ENCODE results near the gene GATD1.
A peak's percentile ranks its signal among the peaks of the same experiment; 100 is the strongest.

Gene GATD1

DNA sequence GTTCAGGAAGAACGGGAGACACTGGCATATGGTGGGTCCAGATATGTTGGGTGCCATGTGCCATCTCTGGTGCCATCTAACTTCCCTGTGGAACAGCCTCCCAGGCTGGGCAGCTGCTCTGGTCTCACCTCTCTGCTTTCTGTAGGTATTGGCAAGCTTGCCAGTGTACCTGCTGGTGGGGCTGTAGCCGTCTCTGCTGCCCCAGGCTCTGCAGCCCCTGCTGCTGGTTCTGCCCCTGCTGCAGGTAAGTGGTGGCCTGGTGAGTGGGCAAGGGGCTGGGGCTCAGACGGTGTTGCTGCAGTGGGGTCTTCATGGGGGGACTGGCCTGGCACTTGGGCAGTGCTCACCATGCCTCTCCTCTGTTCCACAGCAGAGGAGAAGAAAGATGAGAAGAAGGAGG lies 35.1 kb upstream of the GATD1 start:
- DNase-seq (ENCODE audit: low read depth), result no peak

DNA sequence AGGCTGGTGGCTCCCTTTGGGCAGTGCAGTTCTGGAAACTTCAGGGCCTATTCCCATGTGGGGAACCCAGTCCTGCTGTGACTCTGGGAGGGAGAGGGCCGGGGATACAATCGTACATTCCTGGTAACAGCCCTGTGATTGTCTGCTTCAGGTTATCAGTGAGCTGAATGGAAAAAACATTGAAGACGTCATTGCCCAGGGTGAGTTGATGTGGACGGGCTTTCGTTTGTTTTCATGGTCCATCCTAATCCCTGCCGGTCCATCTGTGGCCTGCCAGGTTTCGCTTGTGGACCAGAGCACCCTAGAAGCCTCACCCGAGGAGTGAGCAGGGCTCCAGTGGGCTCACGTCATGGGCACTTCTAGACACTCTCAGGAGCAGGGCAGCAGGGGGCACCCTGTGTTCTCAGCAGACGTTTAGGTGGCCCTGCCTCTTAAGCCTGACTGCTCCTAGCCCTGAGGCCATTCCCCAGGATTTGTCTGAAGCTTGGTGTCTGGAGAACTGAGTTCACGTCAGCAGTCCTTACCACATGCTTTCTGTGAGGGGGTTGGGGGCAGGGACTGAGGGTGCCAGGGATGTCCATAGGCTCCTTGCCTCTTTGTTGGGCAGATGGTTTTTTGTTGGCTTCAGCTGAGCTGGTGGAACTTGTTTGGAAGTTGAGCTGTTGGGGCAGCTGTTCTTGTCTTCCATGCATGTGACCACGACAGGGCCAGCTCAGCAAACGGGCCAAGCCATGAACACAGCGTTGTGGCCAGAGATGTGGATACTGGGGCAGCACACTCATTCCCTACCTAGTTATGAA lies 34.4 kb upstream of the GATD1 start:
- DNase-seq (ENCODE audit: low read depth), result no peak

DNA sequence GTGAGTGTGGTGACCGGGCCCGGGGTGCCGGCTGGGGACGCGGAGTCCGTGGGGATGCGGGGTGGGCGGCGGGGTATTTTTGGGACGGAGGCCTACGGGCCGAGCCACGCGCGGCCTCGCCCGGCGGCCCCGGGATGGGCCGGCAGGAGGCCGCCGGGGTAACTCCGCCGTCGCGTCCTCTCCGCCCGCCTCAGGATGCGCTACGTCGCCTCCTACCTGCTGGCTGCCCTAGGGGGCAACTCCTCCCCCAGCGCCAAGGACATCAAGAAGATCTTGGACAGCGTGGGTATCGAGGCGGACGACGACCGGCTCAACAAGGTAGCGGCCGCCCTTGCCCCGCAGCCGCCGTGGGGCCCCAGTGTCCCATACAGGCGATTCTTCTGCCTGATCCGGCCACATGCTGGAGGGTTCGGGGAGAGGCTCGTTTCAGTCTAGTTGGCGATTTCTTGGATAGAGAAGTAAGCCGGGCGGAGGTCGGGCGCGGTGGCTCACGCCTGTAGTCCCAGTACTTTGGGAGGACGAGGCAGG lies 32.8 kb upstream of the GATD1 start:
- DNase-seq (ENCODE audit: low read depth), result no peak

DNA sequence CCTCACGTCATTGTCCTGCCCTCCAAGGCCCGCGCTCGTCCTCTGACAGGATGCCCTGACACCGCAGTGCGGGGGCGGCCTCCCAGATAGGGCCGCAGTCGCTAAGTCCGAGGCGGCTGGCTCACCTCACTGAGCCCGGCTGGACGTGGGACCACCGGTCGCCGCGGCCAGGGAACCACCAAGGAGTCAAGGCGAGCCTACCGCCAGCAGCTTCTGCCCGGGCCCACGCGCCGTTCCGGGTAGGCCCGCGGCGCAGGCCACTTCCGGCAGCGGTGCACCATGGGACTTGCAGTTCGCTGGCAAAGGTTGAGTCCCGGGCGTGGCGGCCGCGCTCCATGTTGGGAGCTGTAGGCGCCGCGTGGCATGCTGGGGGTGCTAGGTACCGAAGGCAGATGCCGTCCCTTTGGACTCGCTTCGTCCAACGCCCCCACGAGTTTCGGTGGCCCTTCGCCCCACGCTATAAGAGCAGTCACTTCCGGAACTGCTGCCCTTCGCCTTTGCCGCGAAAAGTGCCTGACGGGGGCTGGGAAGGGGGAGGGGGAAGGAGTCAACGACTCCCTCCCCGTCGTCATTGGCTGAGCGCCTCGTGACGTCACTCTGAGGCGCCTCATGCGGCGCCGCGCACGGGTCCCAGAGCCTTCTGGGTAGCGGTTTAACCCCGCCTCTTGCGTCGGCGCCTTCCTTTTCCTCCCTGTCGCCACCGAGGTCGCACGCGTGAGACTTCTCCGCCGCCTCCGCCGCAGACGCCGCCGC lies 32.2 kb upstream of the GATD1 start, which contains the start of gene RPLP2:
Gene RPLP2, plus strand, starts transcription at position 681 of the 753 bp plus-strand sequence. CDS start 268 bp downstream, outside the sequence.
- DNase-seq (ENCODE audit: low read depth), result peak; percentile 93

DNA sequence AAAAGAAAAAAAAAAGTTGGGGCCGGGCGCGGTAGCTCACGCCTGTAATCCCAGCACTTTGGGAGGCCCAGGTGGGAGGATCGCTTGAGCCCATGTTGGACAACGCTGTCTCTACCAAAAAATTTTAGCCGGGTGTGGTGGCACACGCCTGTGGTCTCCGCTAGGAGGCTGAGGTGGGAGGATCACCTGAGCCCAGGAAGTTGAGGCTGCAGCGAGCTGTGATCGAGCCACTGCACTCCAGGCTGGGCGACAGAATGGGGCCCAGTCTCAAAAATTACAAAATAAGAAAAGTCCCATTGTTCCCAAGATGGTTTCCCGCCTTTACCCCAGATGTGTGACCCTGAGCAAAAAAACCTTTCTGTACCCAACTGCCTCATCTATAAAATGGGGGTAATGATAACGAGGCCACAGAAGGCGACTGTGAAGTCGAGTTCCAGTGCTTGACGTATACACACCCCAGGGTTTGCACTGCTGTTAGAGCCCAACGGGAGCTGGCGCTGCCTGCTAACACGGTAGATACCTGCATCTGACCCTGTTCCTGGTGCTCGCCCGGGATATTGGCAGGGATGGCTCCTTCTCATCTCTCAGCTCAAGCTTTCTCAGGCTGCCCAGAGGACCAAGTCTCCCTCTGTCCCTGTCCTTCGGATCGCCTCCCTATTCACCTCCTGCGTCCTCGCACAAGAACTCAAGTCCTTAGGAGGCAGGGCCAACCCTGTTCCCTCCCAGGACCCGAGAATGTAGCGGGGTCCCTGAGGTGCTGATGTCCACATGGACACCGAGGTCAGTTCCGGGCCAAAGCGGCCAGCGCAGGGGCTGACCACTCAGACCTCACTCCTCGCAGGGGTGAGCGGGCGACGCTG lies 31.4 kb upstream of the GATD1 start:
- no peak for DNase-seq (ENCODE audit: low read depth)

DNA sequence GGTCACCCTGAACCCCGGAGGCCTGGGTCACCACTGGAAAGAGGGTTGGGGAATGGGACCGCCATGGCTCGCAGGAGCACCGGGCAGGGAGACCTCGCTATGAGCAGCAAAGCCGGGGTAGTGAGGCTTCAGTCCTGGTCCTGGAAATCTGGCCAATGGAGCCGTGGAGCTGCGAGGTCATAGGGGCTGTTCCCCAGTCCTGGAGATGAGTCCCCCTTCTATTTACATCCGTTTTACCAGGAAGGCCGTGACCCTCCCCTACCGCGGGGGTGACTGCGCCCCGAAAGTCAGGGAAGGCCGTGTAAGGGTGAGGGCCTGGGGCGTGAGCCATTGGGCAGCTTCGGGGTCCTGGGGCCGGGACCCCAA lies 27.3 kb upstream of the GATD1 start:
- DNase-seq (ENCODE audit: low read depth), result no peak

DNA sequence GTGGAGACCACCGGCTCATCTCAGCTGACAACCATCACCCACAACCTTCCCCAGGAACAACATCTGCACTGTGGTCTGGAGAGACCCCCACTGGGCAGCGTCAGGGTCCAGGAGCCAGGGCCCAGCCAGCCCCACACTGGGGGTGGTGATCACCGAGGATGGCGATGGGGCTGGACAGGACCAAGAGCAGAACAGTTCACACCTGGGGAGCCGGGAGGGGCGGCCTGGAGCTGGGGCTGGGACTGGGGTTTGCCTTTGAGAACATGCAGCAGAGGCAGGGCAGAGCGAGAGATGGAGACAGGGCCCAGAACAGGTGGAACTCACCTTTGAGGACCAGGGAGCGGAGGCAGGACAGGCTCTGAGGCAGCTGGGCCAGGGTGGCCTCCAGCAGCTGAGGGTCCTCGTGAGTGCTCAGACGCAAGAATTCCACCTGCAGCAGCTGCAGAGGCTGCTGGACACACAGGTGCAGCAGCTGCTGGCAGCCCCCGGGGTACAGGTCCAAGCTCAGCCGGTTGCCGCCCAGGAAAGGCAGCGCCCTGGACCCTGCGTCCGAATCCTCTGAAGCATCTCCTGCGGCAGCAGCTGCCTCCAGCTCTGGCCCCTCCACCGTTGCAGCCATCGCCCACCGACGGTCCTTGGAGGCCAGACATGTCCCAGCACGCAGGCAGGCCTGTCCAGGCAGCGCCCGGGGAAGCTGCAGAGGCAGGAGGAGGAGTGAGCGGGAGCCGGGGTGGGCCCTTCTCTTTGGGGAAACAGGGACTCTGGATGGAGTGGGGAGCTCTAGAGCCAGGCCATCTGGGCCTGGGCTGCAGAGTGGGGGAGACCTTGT lies 26.7 kb upstream of the GATD1 start:
- no peak for DNase-seq (ENCODE audit: low read depth)

DNA sequence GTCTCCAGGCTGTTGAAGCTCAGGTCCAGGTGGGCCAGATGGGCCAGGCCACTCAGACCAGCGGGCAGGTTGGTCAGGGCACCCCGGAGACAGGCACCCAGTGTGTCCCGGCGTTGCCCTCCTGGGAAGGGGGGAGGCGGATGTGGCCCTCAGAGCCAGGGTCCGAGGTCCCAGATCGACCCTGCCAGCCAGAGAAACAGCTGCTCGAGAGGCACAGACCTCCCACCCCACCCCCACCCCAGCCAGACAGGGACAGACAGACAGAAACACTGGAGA lies 26.1 kb upstream of the GATD1 start:
- no peak for DNase-seq (ENCODE audit: low read depth)

DNA sequence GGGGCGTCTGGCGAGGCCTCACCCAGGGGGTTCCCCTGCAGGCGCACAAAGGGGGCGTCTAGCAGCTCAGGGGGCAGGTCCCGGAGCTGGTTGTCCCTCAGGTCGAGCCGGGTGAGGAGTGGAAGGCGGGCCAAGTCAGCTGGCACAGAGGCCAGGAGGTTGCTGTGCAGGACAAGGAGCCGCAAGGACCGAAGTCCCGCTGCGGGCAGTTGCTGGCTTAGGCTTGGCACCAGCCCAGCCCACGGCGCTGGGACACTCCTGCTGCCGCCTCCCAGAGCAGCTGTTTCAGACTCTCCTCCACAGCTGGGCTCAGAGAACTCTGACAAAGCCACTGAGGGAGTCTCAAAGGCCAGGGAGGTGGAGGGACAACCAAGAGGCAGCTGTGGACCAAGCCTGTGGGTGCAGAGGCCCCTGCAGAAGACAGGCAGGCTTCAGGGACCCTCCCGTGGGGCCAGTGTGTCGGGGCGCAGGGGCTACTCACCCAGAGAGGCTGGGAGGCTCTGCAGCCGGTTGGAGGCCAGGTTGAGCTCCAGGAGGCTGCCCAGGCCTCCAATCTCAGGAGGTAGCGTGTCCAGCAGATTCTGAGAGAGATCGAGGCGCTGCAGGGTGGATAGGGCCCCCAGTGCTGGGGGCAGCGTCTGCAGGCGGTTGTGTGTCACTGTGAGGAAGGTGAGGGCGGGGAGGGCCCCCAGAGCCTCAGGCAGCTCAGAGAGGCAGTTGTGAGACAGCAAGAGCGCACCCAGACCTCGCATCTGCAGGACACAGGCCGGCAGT lies 25.6 kb upstream of the GATD1 start:
- DNase-seq (ENCODE audit: low read depth), result no peak

DNA sequence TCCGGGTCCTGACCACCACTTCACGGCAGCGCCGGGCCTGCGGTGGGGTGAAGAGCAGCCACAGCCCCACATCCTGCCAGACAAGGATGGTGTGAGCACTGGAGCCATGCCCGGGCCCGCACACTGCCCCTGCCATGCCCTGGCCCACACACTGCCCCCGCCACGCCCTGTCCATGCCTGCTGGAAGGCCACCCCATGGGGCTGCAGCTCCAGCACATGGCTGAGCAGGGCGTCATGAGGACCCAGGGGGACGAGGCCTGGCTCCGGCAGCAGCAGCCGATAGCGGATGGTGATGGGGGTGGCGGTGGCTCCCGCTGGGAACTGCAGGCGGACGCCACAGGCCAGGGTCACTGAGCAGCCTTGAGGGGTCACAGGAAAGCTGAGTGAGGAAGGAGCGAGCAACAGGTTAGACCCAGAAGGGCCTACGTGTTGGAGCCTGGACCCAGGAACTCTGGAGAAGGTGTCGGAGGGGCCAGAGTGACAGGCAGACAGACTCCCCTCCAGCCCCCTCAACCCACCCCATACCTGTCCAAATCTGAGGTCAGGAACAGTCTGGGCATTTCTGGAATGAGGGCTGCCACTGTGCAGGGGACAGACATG lies 24.8 kb upstream of the GATD1 start:
- DNase-seq (ENCODE audit: low read depth), result no peak

DNA sequence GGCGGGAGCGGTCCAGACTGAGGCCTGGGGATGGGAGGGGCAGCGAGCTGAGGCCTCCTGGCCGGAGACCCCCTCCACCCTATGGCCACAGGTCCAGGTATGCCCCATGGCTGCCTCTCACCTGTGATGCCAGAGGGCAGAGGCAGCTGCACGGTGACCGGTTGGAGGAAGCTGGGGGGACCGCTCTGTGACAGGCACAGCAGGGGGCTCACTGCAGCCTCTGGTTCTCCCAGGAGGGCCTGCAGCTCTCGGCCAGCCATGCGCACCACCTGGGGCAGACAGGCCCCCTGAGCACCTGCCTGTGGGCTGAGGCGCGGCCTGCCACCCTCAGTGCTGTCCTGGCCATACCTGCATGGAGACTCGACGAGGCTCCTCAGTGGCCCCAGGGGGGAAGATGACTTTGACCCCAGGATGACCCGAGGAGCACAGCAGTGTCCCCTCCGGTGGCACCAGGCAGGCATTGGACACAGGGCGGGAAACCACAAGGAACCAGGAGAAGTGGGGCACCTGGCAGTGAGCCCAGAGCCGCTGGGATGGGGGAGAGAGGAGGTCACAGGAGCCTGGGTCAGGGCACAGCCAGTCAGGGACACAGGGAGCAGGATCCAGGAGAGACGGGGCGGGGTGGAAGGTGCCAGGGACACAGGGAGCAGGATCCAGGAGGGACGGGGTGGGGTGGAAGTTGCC lies 24.0 kb upstream of the GATD1 start:
- DNase-seq (ENCODE audit: low read depth), result no peak

DNA sequence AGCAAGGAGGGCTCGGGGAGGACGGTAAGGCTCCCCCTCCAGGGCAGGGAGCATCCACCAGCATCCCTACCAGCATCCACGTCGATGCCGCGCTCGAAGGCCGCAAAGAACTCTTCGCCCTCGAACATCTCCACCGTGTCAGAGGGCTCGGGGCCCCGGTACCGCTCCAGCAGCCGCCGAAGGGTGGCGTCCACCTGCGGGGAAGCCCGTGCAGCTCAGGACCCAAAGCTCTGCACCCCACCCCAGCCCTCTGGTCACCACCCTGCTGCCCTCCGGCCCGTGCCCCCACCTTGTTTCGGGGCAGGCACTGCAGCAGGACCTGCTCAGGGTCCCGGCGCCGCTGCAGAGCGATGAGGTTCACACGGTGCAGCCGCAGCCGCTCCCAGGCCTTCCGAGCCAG lies 23.2 kb upstream of the GATD1 start:
- DNase-seq (ENCODE audit: low read depth), result no peak

DNA sequence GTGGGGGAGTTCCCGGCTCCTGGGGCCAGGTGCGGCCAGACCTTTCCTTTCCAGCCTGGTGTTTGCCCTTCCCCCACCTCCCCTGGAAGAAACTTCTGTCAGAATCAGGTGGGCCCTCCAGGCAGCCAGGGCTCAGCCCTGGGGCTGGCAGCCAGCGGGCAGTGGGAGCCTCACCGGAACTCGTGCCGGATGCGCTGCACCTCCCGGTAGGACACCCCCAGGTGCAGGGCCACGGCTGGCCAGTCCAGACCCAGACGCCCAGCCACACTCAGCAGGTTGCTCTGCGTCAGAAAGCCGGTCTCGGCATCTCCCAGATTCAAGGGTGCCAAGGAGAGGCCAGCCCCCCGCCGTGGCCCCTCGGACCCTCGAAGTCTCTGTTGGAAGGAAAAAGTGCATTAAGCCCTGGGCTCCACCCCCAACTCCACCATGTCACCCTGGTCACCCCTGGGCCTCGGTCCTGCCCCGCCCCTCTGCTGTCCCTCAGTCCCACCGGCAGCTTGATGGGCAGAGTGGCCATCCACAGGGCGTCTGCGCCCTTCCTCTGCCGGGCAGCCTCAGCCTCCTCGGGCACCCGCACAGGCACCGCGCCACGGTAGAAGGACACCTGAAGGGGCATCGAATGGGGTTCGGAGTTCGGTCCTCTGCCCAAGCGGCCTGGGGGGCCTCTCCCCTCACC lies 22.5 kb upstream of the GATD1 start:
- no peak for DNase-seq (ENCODE audit: low read depth)

DNA sequence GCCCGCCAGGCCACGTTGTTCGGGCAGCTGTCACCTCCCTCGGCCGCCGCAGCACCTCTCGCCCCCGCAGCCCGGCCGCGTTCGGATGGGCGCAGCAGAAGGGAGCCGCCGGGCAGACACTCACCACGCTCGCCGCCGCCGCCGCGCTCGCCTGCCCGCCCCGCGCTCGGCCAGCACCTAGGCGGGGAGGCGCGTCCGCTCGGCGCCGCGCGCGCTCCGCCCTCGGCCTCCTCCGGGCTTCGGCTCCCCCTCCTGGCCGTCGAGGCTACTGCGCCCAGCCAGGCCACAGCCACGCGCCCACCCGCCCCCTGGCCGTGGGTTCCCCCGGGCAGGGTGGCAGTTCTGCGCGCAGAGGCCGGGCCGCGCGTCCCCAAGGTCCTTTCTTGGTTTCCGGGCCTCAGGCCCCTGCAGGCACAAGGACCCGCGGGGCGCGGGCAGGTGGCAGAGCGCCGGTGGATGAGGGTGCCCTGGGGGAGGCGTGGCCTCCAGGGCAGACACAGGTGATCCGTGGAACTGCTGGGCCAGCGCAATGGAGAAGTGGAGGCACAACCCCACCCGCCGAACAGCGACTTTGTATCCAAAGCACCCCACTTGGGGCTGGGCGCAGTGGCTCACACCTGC lies 20.9 kb upstream of the GATD1 start, which contains the start of gene SLC25A22:
Gene SLC25A22, minus strand, starts transcription at position 189 of the 621 bp plus-strand sequence. CDS start 3,275 bp downstream, outside the sequence.
- DNase-seq (ENCODE audit: low read depth), result no peak

DNA sequence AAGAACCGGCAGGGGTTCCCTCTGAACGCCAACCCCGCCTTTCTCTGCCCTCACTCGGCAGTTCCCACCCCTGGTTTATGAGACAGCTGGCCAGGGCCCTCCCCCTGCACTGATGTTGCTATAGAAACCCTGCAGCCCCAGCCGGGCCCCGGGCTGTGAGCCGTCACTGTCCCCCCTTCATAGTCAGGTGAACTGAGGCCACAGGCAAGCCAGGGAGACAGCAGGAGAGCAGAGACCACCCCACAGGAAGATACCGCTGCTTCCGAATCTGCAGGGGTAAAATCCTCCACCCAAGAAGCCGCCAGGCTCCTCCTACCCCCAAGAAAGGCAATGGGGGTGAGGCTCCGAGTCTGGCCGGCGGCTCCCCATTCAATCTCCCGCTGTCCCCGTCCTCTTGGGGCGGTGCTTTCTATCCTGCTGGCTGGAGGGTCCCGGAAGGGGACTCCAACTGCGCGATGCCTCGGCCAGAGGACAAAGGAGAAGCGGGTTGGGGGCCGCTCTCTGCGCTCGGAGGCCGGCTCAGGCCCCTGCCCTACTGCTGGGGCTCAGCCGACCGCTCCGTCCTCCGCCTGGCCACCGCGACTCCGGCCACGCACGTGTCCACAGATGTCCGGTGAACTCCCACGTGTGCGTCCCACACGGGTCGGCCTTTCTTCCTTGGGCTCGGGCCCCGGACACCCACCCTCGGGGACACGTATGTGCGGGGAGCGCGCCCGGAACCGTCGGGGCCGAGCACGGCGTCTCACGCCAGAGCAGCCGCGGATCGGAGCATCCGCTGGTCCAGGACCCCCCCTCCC lies 20.2 kb upstream of the GATD1 start:
- DNase-seq (ENCODE audit: low read depth), result no peak

DNA sequence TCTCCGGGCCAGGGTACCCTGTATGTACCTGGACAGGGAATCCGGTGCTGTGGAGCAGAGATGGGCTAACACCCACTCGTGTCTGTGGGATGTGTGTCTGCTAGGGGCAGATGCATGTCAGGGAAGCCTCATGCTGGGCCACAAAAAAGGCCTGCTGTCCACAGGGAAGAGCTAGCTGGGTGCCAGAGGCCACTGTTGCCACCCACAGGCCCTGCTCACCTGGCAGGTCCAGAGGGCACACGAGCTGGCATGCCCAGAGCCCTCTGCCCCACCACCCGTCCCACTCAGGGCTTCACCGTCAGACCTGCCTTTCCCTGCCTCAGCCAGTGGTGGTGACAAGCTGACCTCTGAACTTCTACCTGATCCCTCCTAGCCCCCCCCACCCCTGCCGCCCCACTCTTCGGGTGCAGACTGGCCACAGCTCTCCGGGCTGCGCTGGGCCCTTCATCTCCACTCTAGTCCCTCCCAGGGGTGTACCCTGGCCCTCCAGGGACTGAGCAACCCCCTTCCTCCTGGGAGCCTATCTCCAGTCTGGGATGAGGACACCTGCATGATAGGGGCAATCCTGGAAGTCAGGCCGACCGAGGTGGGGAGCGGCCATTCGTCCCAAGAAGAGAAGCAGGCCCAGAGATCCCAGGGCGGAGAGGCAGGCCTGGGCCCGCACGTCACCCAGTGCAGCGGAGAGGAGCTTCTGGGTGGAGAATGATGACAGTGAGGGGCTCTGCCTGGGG lies 19.4 kb upstream of the GATD1 start:
- no peak for DNase-seq (ENCODE audit: low read depth)

All from HS-27A (cell line).